Sigmoid colon (tissue), 4 donors: Measurements from ENCODE around the gene CLC.

Experiments
- EP300 ChIP-seq, 4 donors: sonication (generic); formaldehyde crosslinking; IDR thresholded peaks; one replicate each; pipeline ENCODE4 v1.6.1; 2017; ENCODE audit warnings: antibody characterized with exemption in 4 of 4
- POLR2A ChIP-seq, 2 donors: fragments of 450-650 bp; IDR thresholded peaks; one replicate each; pipeline ENCODE4 v1.6.1; 2016; ENCODE audit warnings: antibody characterized with exemption in 2 of 2, mild to moderate bottlenecking in 2 of 2, moderate library complexity in 2 of 2
- POLR2AphosphoS5 ChIP-seq, 4 donors: sonication (generic); formaldehyde crosslinking; IDR thresholded peaks; one replicate each; pipeline ENCODE4 v1.6.1; 2017; ENCODE audit warnings: antibody characterized with exemption in 4 of 4
- TF ChIP-seq, protein P1 (sequence below), 4 experiments: fragments of 450-650 bp in 3 of 4; fragments of 200-600 bp in 1 of 4; IDR thresholded peaks; one replicate each; pipeline ENCODE4 v1.5.1; 2016 to 2019; ENCODE audit warnings: antibody characterized with exemption in 4 of 4, mild to moderate bottlenecking in 3 of 4, moderate library complexity in 2 of 4

DNA sequence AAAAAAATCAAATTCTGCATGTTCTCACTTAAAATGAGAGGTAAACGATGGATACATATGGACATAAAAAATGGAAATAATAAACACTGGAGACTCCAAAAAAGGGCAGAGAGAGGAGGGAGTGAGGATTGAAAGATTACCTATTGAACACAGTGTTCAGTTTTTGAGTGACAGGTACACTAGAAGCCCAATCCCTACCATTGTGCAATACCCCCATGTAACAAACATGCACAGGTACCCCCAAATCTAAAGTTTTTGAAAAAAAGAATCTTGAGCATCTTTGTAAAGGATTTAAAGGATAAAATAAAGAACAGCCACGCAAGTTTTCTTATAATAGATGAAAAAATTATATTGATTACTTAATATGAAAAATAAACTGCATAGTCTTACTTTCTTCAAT lies 16.7 kb upstream of the CLC start:
- TF ChIP-seq, protein P1, sequence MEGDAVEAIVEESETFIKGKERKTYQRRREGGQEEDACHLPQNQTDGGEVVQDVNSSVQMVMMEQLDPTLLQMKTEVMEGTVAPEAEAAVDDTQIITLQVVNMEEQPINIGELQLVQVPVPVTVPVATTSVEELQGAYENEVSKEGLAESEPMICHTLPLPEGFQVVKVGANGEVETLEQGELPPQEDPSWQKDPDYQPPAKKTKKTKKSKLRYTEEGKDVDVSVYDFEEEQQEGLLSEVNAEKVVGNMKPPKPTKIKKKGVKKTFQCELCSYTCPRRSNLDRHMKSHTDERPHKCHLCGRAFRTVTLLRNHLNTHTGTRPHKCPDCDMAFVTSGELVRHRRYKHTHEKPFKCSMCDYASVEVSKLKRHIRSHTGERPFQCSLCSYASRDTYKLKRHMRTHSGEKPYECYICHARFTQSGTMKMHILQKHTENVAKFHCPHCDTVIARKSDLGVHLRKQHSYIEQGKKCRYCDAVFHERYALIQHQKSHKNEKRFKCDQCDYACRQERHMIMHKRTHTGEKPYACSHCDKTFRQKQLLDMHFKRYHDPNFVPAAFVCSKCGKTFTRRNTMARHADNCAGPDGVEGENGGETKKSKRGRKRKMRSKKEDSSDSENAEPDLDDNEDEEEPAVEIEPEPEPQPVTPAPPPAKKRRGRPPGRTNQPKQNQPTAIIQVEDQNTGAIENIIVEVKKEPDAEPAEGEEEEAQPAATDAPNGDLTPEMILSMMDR (IDR thresholded peaks at IDR 0.05), result no peak
- TF ChIP-seq POLR2A (IDR thresholded peaks at IDR 0.05) (no peak), POLR2AphosphoS5 (IDR thresholded peaks at IDR 0.05) (no peak), EP300 (IDR thresholded peaks at IDR 0.05) (no peak)
